ENCODE data around the gene PCDHB9. TPM values are rescaled to one million over a fixed set of nuclear protein-coding genes. Genes with fewer than 3 reads are reported as not detected.
"Not testable (repeated sequence)": the region's sequence is repeated elsewhere in the genome, so short reads cannot be mapped to it uniquely, and the experiment has no call there.

PCDHB9 gene
- 1.9 TPM for total RNA-seq

- TF ChIP-seq CTCF (IDR thresholded peaks at IDR 0.05): peak in 1 of 3 experiments; percentile 25
- no peaks in the 10 kb centered on the region for H3K4me1 ChIP-seq
- H3K36me3 ChIP-seq: no peaks in the 10 kb centered on the region
- peaks cover 64 to 94% of the 10 kb centered on the region in 2 donors for H3K9me3 ChIP-seq
- H3K4me3 ChIP-seq: no peak within 1 kb of the TSS
- H3K27me3 ChIP-seq: no peaks in the 10 kb centered on the region
- no peak within 1 kb of the TSS for H3K27ac ChIP-seq
- no peak for DNase-seq (ENCODE audit: low spot score in 2 of 2)
- intact Hi-C loops (cut with DNase I): no loop called here
Measured at GRCh38 chr5:141186897-141187512, at the start of gene PCDHB9. PCDHB9 (plus strand) TSS chr5:141187161; CDS start chr5:141187319, 158 bp downstream.

- H3K27ac ChIP-seq; intact Hi-C loops (cut with DNase I); H3K4me1 ChIP-seq; H3K4me3 ChIP-seq; H3K36me3 ChIP-seq; DNase-seq (ENCODE audit: low spot score in 2 of 2); H3K27me3 ChIP-seq: not testable (repeated sequence)
- H3K9me3 ChIP-seq: peaks cover 46 to 94% of the 10 kb centered on the region in 2 donors
Measured at GRCh38 chr5:141137346-141137745, 49.6 kb upstream of the PCDHB9 start.

- no peak for TF ChIP-seq CTCF (IDR thresholded peaks at IDR 0.05)
- peak within 1 kb of the TSS; percentile 18 to 28 for H3K4me3 ChIP-seq
- no peaks in the 10 kb centered on the region for H3K36me3 ChIP-seq
- intact Hi-C loops (cut with DNase I): no loop called here
- DNase-seq (ENCODE audit: low spot score in 2 of 2): no peak
- H3K27me3 ChIP-seq: no peaks in the 10 kb centered on the region
- H3K27ac ChIP-seq: no peak within 1 kb of the TSS
- H3K9me3 ChIP-seq: peaks cover 41 to 82% of the 10 kb centered on the region in 2 donors
- H3K4me1 ChIP-seq: no peaks in the 10 kb centered on the region
Measured at GRCh38 chr5:141149812-141150211, 37.1 kb upstream of the PCDHB9 start, which contains the start of gene PCDHB6. PCDHB6 (plus strand) TSS chr5:141150057; CDS start chr5:141150258, 201 bp downstream.

GRCh38 chr5:141150224-141150992, 36.6 kb upstream of the PCDHB9 start:
- no peak for DNase-seq (ENCODE audit: low spot score in 2 of 2)
- H3K27ac ChIP-seq: no peak overlapping the region
- intact Hi-C loops (cut with DNase I): no loop called here
- H3K4me1 ChIP-seq: no peaks in the 10 kb centered on the region
- peak overlapping the region; percentile 18 to 28 for H3K4me3 ChIP-seq
- no peaks in the 10 kb centered on the region for H3K36me3 ChIP-seq
- TF ChIP-seq CTCF (IDR thresholded peaks at IDR 0.05): no peak
- H3K9me3 ChIP-seq: peaks cover 45 to 84% of the 10 kb centered on the region in 2 donors
- H3K27me3 ChIP-seq: no peaks in the 10 kb centered on the region

GRCh38 chr5:141150993-141151325, 36.0 kb upstream of the PCDHB9 start:
- H3K4me3 ChIP-seq: no peak overlapping the region
- H3K36me3 ChIP-seq: no peaks in the 10 kb centered on the region
- no peak for TF ChIP-seq CTCF (IDR thresholded peaks at IDR 0.05)
- no peaks in the 10 kb centered on the region for H3K4me1 ChIP-seq
- no peak overlapping the region for H3K27ac ChIP-seq
- H3K9me3 ChIP-seq: peaks cover 50 to 84% of the 10 kb centered on the region in 2 donors
- H3K27me3 ChIP-seq: no peaks in the 10 kb centered on the region
- no peak for DNase-seq (ENCODE audit: low spot score in 2 of 2)
- intact Hi-C loops (cut with DNase I): no loop called here

- H3K9me3 ChIP-seq: peaks cover 55 to 88% of the 10 kb centered on the region in 2 donors
- intact Hi-C loops (cut with DNase I); H3K27me3 ChIP-seq; H3K4me1 ChIP-seq; H3K27ac ChIP-seq; H3K4me3 ChIP-seq; DNase-seq (ENCODE audit: low spot score in 2 of 2); H3K36me3 ChIP-seq: not testable (repeated sequence)
Measured at GRCh38 chr5:141151632-141152031, 35.3 kb upstream of the PCDHB9 start.

GRCh38 chr5:141152096-141152495, 34.9 kb upstream of the PCDHB9 start:
- H3K4me3 ChIP-seq; H3K36me3 ChIP-seq; H3K4me1 ChIP-seq; H3K27me3 ChIP-seq; H3K27ac ChIP-seq; DNase-seq (ENCODE audit: low spot score in 2 of 2); intact Hi-C loops (cut with DNase I): not testable (repeated sequence)
- H3K9me3 ChIP-seq: peaks cover 59 to 92% of the 10 kb centered on the region in 2 donors

Measured in ascending aorta (tissue), 2 donors.